ENCODE data around the gene TBX4.

Gene TBX4

DNA sequence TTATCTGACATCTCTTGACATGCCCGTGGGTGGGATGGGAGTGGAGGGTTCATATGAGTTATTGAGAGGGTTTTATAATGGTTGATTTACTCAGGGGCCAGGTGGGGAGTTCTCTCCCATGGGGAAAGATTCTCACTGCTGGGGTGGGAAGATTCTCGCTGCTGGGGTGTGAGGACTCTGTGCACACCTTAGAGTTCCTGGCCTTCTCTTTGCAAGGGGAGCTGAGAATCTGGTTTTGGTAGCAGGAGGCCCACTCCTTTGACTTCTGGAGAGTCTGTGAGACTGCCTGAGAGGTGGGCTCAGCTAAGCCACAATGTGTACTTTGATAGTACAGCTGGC is 31.5 kb downstream of the TBX4 start:
- POLR2A ChIA-PET: no interaction called here
- no peak overlapping the region for H3K4me3 ChIP-seq (ENCODE audit: low read depth, low read length)
- DNase-seq (ENCODE audit: low read depth, low spot score): no peak
- TF ChIP-seq, protein P1, sequence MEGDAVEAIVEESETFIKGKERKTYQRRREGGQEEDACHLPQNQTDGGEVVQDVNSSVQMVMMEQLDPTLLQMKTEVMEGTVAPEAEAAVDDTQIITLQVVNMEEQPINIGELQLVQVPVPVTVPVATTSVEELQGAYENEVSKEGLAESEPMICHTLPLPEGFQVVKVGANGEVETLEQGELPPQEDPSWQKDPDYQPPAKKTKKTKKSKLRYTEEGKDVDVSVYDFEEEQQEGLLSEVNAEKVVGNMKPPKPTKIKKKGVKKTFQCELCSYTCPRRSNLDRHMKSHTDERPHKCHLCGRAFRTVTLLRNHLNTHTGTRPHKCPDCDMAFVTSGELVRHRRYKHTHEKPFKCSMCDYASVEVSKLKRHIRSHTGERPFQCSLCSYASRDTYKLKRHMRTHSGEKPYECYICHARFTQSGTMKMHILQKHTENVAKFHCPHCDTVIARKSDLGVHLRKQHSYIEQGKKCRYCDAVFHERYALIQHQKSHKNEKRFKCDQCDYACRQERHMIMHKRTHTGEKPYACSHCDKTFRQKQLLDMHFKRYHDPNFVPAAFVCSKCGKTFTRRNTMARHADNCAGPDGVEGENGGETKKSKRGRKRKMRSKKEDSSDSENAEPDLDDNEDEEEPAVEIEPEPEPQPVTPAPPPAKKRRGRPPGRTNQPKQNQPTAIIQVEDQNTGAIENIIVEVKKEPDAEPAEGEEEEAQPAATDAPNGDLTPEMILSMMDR (IDR thresholded peaks at IDR 0.05; ENCODE audit: insufficient read depth, low read length, missing control alignments): no peak
- CTCF ChIA-PET: interaction anchor here (1.7 kb wide), 1 partner anchor 13 kb away, joined by 4 read pairs; no protein-coding TSS in a partner anchor

DNA sequence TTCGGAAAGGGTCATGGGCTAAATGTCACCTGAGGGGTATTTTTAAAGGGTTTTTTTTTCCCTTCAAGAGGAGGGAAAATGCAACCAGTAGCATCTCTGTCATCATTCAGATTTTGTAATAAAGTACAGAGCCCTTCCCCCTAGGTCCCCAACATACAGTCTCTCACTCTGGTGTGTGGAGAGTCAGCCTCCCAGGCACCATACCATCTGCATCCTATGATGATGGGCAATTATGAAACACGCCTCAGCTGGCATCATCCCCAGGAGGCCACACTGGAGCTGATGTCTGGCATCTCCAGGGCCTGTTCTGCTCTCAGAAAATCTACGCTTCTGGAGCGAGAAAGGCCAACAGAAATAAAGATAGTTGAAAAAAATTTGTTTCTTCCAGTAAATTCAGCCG is 32.0 kb downstream of the TBX4 start:
- no peak for DNase-seq (ENCODE audit: low read depth, low spot score)
- ChIA-PET CTCF (interaction anchor here (1.7 kb wide), 1 partner anchor 12 kb away, joined by 4 read pairs; no protein-coding TSS in a partner anchor), POLR2A (no interaction called here)
- TF ChIP-seq, protein P1 (IDR thresholded peaks at IDR 0.05; ENCODE audit: insufficient read depth, low read length, missing control alignments): no peak
- no peak overlapping the region for H3K4me3 ChIP-seq (ENCODE audit: low read depth, low read length)

DNA sequence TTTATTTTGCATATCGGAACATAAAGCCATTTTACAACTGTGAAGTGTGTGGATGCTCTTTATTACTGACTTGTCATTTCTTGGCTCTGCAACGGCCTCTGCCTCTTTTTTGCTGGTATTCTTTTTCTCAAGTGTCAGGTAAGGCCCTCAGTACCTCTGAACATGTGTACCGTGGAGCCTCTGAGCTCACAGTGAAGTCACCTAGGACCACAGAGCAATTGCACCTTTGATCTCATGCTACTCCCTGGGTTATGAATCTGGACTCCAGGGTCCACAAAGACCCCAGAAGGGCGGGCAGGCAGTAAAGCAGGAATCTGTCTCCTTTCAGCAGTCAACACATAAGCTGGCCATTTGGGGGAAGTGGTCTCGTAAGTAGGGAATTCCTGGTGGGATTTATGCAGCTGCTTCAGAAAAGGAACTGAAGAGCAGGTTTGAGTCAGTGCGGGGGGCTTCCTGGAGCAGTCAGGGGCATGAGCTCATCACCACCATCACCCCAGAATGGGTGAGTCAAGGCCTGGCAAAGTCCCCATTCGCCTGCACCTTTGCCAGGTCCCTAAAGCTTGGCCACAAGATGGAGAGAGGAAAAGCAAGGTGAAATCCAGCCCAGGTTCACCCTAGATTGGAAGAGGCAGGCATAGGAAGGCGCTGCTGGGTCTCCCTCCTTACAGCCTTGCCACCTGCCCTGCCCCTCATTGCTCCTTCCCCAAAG is 33.0 kb downstream of the TBX4 start:
- TF ChIP-seq, protein P1 (IDR thresholded peaks at IDR 0.05; ENCODE audit: insufficient read depth, low read length, missing control alignments): no peak
- no peak for DNase-seq (ENCODE audit: low read depth, low spot score)
- H3K4me3 ChIP-seq (ENCODE audit: low read depth, low read length): no peak overlapping the region
- POLR2A ChIA-PET: interaction anchor here (0.7 kb wide), 1 partner anchor 789 kb away, joined by 3 read pairs; no protein-coding TSS in a partner anchor
- CTCF ChIA-PET: interaction anchor here (1.2 to 1.7 kb wide), 3 partner anchors 8 to 13 kb away, joined by 3 to 4 read pairs (median 3); no protein-coding TSS in a partner anchor

DNA sequence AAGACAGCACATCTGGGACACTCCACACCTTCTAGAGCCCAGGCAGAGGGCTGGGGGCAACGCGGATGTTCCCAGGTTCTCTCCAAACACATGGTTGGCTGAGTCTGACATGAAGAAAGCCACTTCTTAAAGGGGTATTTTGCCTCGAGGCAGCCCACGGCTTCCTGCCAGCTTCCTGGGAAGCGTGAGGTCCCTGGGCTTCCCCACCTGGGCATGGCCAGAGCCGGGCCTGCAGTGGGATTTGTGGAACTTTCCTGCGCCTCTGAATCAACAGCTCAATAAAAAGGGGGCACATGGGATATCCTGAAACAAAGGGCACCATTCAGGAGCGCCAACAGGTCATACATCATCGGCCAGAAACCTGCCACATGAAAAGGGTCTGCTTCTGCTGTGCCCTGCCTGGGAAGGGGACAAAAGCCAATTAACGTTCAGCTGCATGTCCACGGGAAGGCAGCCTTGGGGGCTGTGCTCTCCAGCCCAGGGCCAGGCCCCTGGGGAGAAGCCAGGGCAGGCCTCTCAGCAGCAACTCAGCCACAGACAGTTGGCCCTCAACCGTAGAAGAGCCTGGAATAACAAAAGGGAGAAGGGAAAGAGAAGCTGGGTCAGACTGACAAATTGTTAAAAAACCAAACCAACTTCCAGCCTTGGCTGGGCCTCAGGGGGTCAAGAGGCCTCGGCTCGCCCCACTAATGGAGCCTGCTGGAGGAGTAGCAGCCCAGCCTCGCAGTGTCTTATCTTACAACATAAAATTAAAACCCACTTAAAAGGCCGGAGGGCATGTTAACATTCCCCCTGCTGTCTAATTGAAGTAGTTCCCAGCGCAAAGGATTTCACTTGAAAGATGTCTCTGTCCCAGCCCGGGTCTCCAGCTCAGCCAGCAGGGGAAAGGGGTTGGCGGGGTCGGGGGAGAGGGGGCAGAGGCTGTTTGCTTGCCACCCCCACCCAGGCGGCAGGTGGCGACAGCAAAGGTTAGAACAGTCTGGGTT is 34.2 kb downstream of the TBX4 start:
- TF ChIP-seq, protein P1 (IDR thresholded peaks at IDR 0.05; ENCODE audit: insufficient read depth, low read length, missing control alignments): no peak
- CTCF ChIA-PET: interaction anchor here (0.9 to 1.9 kb wide), 3 partner anchors 10 to 16 kb away, joined by 3 to 9 read pairs (median 3); no protein-coding TSS in a partner anchor
- POLR2A ChIA-PET: no interaction called here
- DNase-seq (ENCODE audit: low read depth, low spot score): no peak
- H3K4me3 ChIP-seq (ENCODE audit: low read depth, low read length): no peak overlapping the region

DNA sequence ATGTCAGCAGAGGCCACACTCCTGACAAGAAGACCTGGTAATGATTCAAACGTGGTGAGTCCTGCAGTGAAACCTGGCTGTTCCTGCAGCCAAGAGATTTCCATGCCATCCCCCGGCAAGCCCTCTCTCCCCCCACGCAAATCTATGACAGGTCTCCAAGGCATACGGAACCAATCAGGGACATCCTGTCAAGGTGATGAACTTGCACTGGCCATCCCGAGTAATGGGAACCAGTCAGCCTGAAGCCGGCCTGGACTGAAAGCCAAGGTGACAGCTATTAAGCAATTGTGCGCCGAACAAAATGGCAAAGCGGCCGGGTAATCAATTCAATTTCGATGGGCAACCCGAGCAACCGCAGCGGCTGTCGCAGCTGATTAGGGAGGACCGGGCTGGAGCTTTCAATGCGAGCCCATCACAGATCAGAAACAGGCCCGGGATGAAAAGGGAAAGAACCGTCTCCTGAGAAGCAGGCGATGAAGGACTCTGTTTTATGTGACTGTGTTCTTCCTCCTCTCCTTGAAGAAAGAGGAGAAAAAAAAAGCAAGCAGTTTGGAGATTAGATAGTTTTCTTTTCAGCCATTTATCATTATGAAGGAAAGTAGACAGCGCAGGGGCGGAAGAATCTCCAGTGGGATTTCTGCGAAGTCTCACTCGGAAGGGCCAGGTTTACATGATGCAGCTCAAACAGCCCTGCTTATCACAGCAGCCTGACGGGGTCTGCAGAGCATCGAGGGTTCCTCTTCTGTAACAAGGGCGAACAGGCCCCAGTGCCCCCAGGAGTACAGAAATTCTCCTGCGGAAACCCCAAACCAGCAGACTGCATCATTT is 35.2 kb downstream of the TBX4 start:
- DNase-seq (ENCODE audit: low read depth, low spot score): no peak
- ChIA-PET CTCF (interaction anchor here (0.9 to 1.9 kb wide), 2 partner anchors 9 to 17 kb away, joined by 3 to 9 read pairs; no protein-coding TSS in a partner anchor), POLR2A (no interaction called here)
- no peak overlapping the region for H3K4me3 ChIP-seq (ENCODE audit: low read depth, low read length)
- TF ChIP-seq, protein P1 (IDR thresholded peaks at IDR 0.05; ENCODE audit: insufficient read depth, low read length, missing control alignments): no peak
